Astrocyte (in vitro differentiated cells and primary cell): ENCODE results near the gene CCDC191. TPM values are rescaled to one million over a fixed set of nuclear protein-coding genes. Genes with fewer than 3 reads are reported as not detected.

ENCODE experiments used
- DNase-seq: peaks from one replicate; pipeline ENCODE4 v3.0.0-alpha.2; 2010; ENCODE audit warnings: low read depth
- FAIRE-seq: peaks from 2 replicates; lab custom pipeline; 2011; peaks lifted over from hg19 to GRCh38; lab: Jason Lieb, UNC
- H2AFZ ChIP-seq: 2 replicates; pipeline ENCODE4 v1.6.0; 2012; ENCODE audit warnings: low read depth, low read length, inconsistent platforms
- H3K27ac ChIP-seq: 2 replicates; pipeline ENCODE4 v1.5.1; 2011; ENCODE audit warnings: low read depth, low read length, inconsistent platforms
- H3K27me3 ChIP-seq: 2 replicates; pipeline ENCODE4 v1.6.0; 2011; ENCODE audit warnings: low read length, inconsistent platforms; ENCODE audit not compliant: insufficient read depth
- H3K36me3 ChIP-seq: 2 replicates; pipeline ENCODE4 v1.5.1; 2011; ENCODE audit warnings: low read length, inconsistent platforms; ENCODE audit not compliant: insufficient read depth
- H3K4me1 ChIP-seq: 2 replicates; pipeline ENCODE4 v1.5.1; 2011; ENCODE audit warnings: low read length, inconsistent platforms; ENCODE audit not compliant: insufficient read depth
- H3K4me2 ChIP-seq: 2 replicates; pipeline ENCODE4 v1.6.0; 2012; ENCODE audit warnings: low read length, inconsistent platforms
- H3K4me3 ChIP-seq: 2 replicates; pipeline ENCODE4 v1.5.1; 2011; ENCODE audit warnings: low read depth, mild to moderate bottlenecking, low read length, inconsistent platforms; ENCODE audit not compliant: insufficient read depth
- H3K79me2 ChIP-seq: 2 replicates; pipeline ENCODE4 v1.6.0; 2012; ENCODE audit warnings: mild to moderate bottlenecking, low read length, inconsistent platforms; ENCODE audit not compliant: insufficient read depth
- H3K9ac ChIP-seq: 2 replicates; pipeline ENCODE4 v1.6.0; 2012; ENCODE audit warnings: mild to moderate bottlenecking, low read length, inconsistent platforms
- H3K9me3 ChIP-seq: 2 replicates; pipeline ENCODE4 v1.5.1; 2012; ENCODE audit warnings: low read depth, mild to moderate bottlenecking, low read length, inconsistent platforms; ENCODE audit not compliant: insufficient read depth
- H4K20me1 ChIP-seq: 2 replicates; pipeline ENCODE4 v1.6.0; 2012; ENCODE audit warnings: low read length, inconsistent platforms; ENCODE audit not compliant: insufficient read depth
- H3K27ac Mint-ChIP-seq: one replicate; pipeline ENCODE4 v1.8.0; 2021; ENCODE audit warnings: mild to moderate bottlenecking, mixed read lengths; ENCODE audit not compliant: unreplicated experiment
- H3K27me3 Mint-ChIP-seq: one replicate; pipeline ENCODE4 v1.8.0; 2021; ENCODE audit warnings: low read depth, mixed read lengths; ENCODE audit not compliant: unreplicated experiment
- H3K36me3 Mint-ChIP-seq: one replicate; pipeline ENCODE4 v1.8.0; 2021; ENCODE audit warnings: low read depth, mixed read lengths; ENCODE audit not compliant: unreplicated experiment
- H3K4me1 Mint-ChIP-seq: one replicate; pipeline ENCODE4 v1.8.0; 2021; ENCODE audit warnings: low read depth, mixed read lengths; ENCODE audit not compliant: unreplicated experiment
- H3K4me3 Mint-ChIP-seq: one replicate; pipeline ENCODE4 v1.8.0; 2021; ENCODE audit warnings: mild to moderate bottlenecking, moderate library complexity, mixed read lengths; ENCODE audit not compliant: unreplicated experiment
- H3K9me3 Mint-ChIP-seq: one replicate; pipeline ENCODE4 v1.8.0; 2021; ENCODE audit warnings: mild to moderate bottlenecking, mixed read lengths; ENCODE audit not compliant: unreplicated experiment
- EZH2 ChIP-seq: IDR thresholded peaks from 2 replicates; pipeline ENCODE4 v1.6.1; 2012; ENCODE audit warnings: mild to moderate bottlenecking, low read length, inconsistent platforms; ENCODE audit not compliant: insufficient read depth
- total RNA-seq: library from RNA; stranded (reverse); gene quantifications from 2 replicates; pipeline ENCODE4 v1.2.1, GENCODE V29; 2021
- TF ChIP-seq, protein P1 (sequence below): IDR thresholded peaks from 2 replicates; pipeline ENCODE4 v1.5.1; 2011; ENCODE audit warnings: low read depth, mild to moderate bottlenecking, inconsistent platforms, low read length, moderate library complexity; ENCODE audit not compliant: insufficient read depth

CCDC191 gene
- total RNA-seq, 1 donor from 2014 or later: 2.5 TPM

DNA sequence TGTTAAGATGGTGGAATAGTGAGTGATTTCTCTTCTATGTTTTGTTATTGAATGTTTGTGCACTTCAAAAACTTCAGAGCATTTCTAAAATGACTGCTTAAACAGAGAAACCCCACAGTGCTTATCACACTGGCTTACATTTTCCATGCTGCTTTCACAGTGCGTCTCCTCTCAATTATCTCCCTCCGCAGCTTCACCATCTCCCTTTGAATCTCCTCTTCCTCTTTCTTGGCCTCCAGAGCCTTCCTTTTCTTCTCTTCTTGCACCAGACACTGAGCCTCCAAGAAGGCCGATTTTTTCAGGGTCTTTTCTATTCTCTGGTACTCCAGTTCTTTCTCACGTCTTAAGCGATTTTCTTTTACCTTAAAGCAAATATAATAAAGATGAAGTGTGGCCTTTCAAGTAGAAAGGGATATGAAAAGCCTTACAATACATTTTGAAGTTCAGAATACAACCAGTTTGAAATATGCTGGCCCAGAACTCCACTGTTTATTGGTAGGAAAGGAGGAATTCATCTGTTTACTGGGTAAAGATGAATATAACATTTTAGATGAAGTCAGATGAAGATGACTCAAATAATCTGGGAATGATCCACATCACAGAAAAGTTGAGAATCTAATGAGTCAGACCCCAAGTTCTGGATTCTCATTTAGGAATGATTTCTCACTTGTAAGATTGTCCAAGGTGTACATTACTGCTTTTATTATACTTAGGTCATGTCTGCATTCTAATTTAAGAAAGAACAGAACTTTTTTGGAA lies 21.4 kb downstream of the CCDC191 start:
- Histone ChIP-seq H3K9ac (no peak overlapping the region), H3K27ac (no peak overlapping the region), H3K4me1 (no peaks in the 10 kb centered on the region), H3K36me3 (no peaks in the 10 kb centered on the region), H3K4me2 (no peak overlapping the region), H4K20me1 (no peaks in the 10 kb centered on the region), H3K4me3 (no peak overlapping the region), H2AFZ (no peak overlapping the region), H3K79me2 (no peaks in the 10 kb centered on the region), H3K27me3 (no peaks in the 10 kb centered on the region), H3K9me3 (no peaks in the 10 kb centered on the region)
- peaks cover 6% of the 10 kb centered on the region for H3K36me3 Mint-ChIP-seq
- H3K9me3 Mint-ChIP-seq: no peaks in the 10 kb centered on the region
- H3K27me3 Mint-ChIP-seq: no peaks in the 10 kb centered on the region
- H3K27ac Mint-ChIP-seq: no peak overlapping the region
- peak; percentile 42 for DNase-seq
- H3K4me3 Mint-ChIP-seq: no peak overlapping the region
- FAIRE-seq: no peak
- TF ChIP-seq, protein P1, sequence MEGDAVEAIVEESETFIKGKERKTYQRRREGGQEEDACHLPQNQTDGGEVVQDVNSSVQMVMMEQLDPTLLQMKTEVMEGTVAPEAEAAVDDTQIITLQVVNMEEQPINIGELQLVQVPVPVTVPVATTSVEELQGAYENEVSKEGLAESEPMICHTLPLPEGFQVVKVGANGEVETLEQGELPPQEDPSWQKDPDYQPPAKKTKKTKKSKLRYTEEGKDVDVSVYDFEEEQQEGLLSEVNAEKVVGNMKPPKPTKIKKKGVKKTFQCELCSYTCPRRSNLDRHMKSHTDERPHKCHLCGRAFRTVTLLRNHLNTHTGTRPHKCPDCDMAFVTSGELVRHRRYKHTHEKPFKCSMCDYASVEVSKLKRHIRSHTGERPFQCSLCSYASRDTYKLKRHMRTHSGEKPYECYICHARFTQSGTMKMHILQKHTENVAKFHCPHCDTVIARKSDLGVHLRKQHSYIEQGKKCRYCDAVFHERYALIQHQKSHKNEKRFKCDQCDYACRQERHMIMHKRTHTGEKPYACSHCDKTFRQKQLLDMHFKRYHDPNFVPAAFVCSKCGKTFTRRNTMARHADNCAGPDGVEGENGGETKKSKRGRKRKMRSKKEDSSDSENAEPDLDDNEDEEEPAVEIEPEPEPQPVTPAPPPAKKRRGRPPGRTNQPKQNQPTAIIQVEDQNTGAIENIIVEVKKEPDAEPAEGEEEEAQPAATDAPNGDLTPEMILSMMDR: no peak
- no peak for TF ChIP-seq EZH2
- H3K4me1 Mint-ChIP-seq: no peaks in the 10 kb centered on the region

DNA sequence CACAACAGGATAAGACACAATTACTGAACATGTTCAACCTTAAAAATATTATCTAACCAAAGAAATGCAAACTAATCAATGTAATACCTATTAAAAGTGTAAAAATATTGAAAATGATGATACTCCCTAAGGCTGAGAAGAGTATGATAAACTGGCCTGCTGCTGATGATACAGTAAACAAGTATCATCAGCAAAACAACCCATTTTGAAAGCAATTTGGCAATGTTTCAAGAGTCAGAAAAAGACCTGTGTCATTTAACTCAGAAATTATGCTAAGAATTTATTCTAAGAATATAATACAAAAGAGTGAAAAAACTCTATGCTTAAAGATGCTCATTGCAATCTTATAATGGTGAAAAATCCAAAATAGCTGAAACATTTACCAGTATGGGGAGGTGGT lies 22.1 kb downstream of the CCDC191 start:
- TF ChIP-seq, protein P1: no peak
- no peak for TF ChIP-seq EZH2

DNA sequence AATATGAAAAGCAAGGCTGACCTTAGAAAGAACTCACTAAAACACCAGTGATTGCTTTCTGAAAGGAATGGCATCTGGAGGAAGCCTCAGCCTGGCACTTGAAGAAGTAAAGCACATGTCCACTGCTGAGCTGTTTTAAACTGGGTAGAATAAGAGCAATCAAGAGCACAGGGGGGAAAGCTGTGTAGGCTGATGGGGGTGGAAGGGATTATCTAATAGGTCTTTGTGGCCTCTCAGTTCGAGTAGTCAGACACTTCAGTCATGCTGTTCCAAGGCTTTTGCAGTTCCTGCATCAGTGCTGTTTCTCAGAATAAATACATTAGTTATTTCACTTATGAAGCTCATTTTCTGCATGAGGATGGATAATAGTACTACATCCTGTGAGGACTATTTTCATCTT lies 22.6 kb downstream of the CCDC191 start:
- no peaks in the 10 kb centered on the region for H4K20me1 ChIP-seq
- no peaks in the 10 kb centered on the region for H3K4me1 Mint-ChIP-seq
- H3K27me3 Mint-ChIP-seq: no peaks in the 10 kb centered on the region

More for the DNA sequence above, 22.1 kb downstream of the CCDC191 start:
- no peaks in the 10 kb centered on the region for H4K20me1 ChIP-seq
- H3K4me2 ChIP-seq: no peak overlapping the region
- no peaks in the 10 kb centered on the region for H3K9me3 ChIP-seq
- no peak overlapping the region for H3K4me3 Mint-ChIP-seq
- DNase-seq (no peak), FAIRE-seq (no peak)
- H3K27me3 Mint-ChIP-seq: no peaks in the 10 kb centered on the region
- no peaks in the 10 kb centered on the region for H3K9me3 Mint-ChIP-seq
- H3K4me1 ChIP-seq: no peaks in the 10 kb centered on the region
- H3K36me3 ChIP-seq: no peaks in the 10 kb centered on the region
- H3K9ac ChIP-seq: no peak overlapping the region
- no peak overlapping the region for H3K4me3 ChIP-seq
- no peaks in the 10 kb centered on the region for H3K27me3 ChIP-seq
- no peak overlapping the region for H3K27ac ChIP-seq
- no peak overlapping the region for H2AFZ ChIP-seq
- H3K4me1 Mint-ChIP-seq: no peaks in the 10 kb centered on the region
- no peak overlapping the region for H3K27ac Mint-ChIP-seq
- no peaks in the 10 kb centered on the region for H3K79me2 ChIP-seq
- peaks cover 6% of the 10 kb centered on the region for H3K36me3 Mint-ChIP-seq

More for the DNA sequence above, 22.6 kb downstream of the CCDC191 start:
- DNase-seq (no peak), FAIRE-seq (no peak)
- Histone ChIP-seq H2AFZ (no peak overlapping the region), H3K79me2 (no peaks in the 10 kb centered on the region), H3K27ac (no peak overlapping the region), H3K9ac (no peak overlapping the region), H3K4me1 (no peaks in the 10 kb centered on the region), H3K4me3 (no peak overlapping the region), H3K9me3 (no peaks in the 10 kb centered on the region), H3K36me3 (no peaks in the 10 kb centered on the region), H3K27me3 (no peaks in the 10 kb centered on the region), H3K4me2 (no peak overlapping the region)
- H3K27ac Mint-ChIP-seq: no peak overlapping the region
- TF ChIP-seq EZH2: no peak
- TF ChIP-seq, protein P1: no peak
- peaks cover 6% of the 10 kb centered on the region for H3K36me3 Mint-ChIP-seq
- H3K9me3 Mint-ChIP-seq: no peaks in the 10 kb centered on the region
- no peak overlapping the region for H3K4me3 Mint-ChIP-seq
